T follicular helper cell (primary cell): Measurements from ENCODE around the gene RNF149.

Experiments used
- DNase-seq: peaks from one replicate; pipeline ENCODE4 v3.0.0-alpha.2; 2020; ENCODE audit warnings: low read depth

The RNF149 gene

GRCh38 chr2:101231240-101231639, 77.3 kb downstream of the RNF149 start:
- no peak for DNase-seq

GRCh38 chr2:101230541-101231001, 77.9 kb downstream of the RNF149 start:
- no peak for DNase-seq
